Heart left ventricle (tissue), 16 donors: ENCODE results near the gene FAM234A. TPM values are rescaled to one million over a fixed set of nuclear protein-coding genes. Genes with fewer than 3 reads are reported as not detected.

Source experiments
- ATAC-seq, 4 donors: fragments of 200-7000 bp; cut with Tn5 transposase; one replicate each; pipeline ENCODE4 v1.9.1; 2020 to 2022; ENCODE audit warnings: moderate library complexity in 4 of 4, mild to moderate bottlenecking in 3 of 4, moderate number of reproducible peaks in 1 of 4
- DNase-seq, 5 donors: peaks; one replicate each; pipeline ENCODE4 v3.0.0-alpha.2; 2020
- H3K27ac ChIP-seq, 12 donors: fragments of 200-600 bp; sonication (generic) in 4 of 12; one replicate each; pipeline versions ENCODE4 v1.5.0 to v1.8.0; 2016 to 2022; ENCODE audit warnings: mild to moderate bottlenecking in 2 of 12
- H3K27me3 ChIP-seq, 9 donors: fragments of 200-600 bp; sonication (generic) in 2 of 9; one replicate each; pipeline versions ENCODE4 v1.5.1 to v1.8.0; 2016 to 2022; ENCODE audit warnings: mild to moderate bottlenecking in 3 of 9
- H3K36me3 ChIP-seq, 9 donors: fragments of 200-600 bp; sonication (generic) in 2 of 9; one replicate each; pipeline versions ENCODE4 v1.5.0 to v1.8.0; 2018 to 2022; ENCODE audit warnings: mild to moderate bottlenecking in 2 of 9
- H3K4me1 ChIP-seq, 12 donors: fragments of 200-600 bp; sonication (generic) in 4 of 12; one replicate each; pipeline versions ENCODE4 v1.5.0 to v1.8.0; 2016 to 2022; ENCODE audit warnings: mild to moderate bottlenecking in 3 of 12
- H3K4me3 ChIP-seq, 12 donors: fragments of 200-600 bp; sonication (generic) in 4 of 12; one replicate each; pipeline versions ENCODE4 v1.5.0 to v1.8.0; 2017 to 2022; ENCODE audit warnings: mild to moderate bottlenecking in 9 of 12, moderate library complexity in 4 of 12
- H3K9me3 ChIP-seq, 12 donors: fragments of 200-600 bp; sonication (generic) in 4 of 12; one replicate each; pipeline versions ENCODE4 v1.5.0 to v1.8.0; 2016 to 2022; ENCODE audit warnings: mild to moderate bottlenecking in 1 of 12
- POLR2A ChIP-seq, 2 donors: fragments of 450-650 bp; IDR thresholded peaks; one replicate each; pipeline ENCODE4 v1.6.1; 2017; ENCODE audit warnings: antibody characterized with exemption in 2 of 2, mild to moderate bottlenecking in 2 of 2, moderate library complexity in 2 of 2
- WGBS, 4 donors: extraction: QIAGEN DNeasy Blood & Tissue Kit in 2 of 4; methylation state at CpG; one replicate each; pipeline versions ENCODE4 v1.1.5 to v1.1.7; 2013 to 2018; 5-methylcytosine and 5-hydroxymethylcytosine counted together
- intact Hi-C, 10 donors: fragments of 100-400 bp; cut with DNase I; formaldehyde crosslinking; loops; one replicate each; pipeline versions ENCODE4 v1.11.1 to v1.14.2; 2022
- polyA plus RNA-seq, 2 donors: library from polyadenylated mRNA; stranded (reverse); fragments of 200-250 nt; gene quantifications; one replicate each; pipeline ENCODE4 v1.2.3, GENCODE V29; 2013
- total RNA-seq, 9 donors: library from RNA; depleted of rRNA in 2 of 9; stranded (reverse); fragments of >200 nt in 2 of 9; fragmentation: NEBNext Ultra II Directional in 3 of 9; extraction: Animal tissue kit (Norgen Biotek cat#: 25700) in 3 of 9; gene quantifications; one replicate each; pipeline versions ENCODE4 v1.1.0 to v1.2.4, GENCODE V29; 2016 to 2023
- TF ChIP-seq, protein P1 (sequence below), 12 donors: fragments of 200-600 bp; sonication (generic) in 4 of 12; IDR thresholded peaks; one replicate each; pipeline versions ENCODE4 v1.5.0 to v1.8.0; 2018 to 2022; ENCODE audit warnings: antibody characterized with exemption in 12 of 12, mild to moderate bottlenecking in 5 of 12
- donor health status: ischemic (EF 13 %, LVEDD 7.1; RV severe dilation, severe dysfunction).
- donor health status: healthy with polysubstance abuse.
- donor health status: DM: no; HTN: yes; CAD: no.
- donor health status: DM: no; HTN: no; CAD: no.
- donor health status: ischemic (EF 25% LVEDD 6.9; RV normal size, moderate dysfunction).
- donor health status: ischemic (EF 25% LVEDD 5.7; RV mildly dilated, moderate dysfunction).
- donor health status: healthy.
- donor health status: DM: yes; HTN: yes; CAD: no.
- donor health status: ischemic (EF 35%, LVEDD 5.7; RV mildly dilated, moderate dysfunction).
- donor health status: nonischemic (EF 11% LVEDD 7.7; RV severe dilation, severe dysfunction).
- donor health status: DM: yes; HTN: yes; CAD: no.
- donor health status: PGD.
- donor health status: ischemic (EF 29% LVEDD 5.4; RV normal size, mild dysfunction).
- donor health status: nonischemic (EF 23%, LVEDD 6.1; RV moderate dilation, normal function).

Gene FAM234A
- total and polyA plus RNA-seq, 11 donors, result 110 to 201 (median 146) TPM

DNA sequence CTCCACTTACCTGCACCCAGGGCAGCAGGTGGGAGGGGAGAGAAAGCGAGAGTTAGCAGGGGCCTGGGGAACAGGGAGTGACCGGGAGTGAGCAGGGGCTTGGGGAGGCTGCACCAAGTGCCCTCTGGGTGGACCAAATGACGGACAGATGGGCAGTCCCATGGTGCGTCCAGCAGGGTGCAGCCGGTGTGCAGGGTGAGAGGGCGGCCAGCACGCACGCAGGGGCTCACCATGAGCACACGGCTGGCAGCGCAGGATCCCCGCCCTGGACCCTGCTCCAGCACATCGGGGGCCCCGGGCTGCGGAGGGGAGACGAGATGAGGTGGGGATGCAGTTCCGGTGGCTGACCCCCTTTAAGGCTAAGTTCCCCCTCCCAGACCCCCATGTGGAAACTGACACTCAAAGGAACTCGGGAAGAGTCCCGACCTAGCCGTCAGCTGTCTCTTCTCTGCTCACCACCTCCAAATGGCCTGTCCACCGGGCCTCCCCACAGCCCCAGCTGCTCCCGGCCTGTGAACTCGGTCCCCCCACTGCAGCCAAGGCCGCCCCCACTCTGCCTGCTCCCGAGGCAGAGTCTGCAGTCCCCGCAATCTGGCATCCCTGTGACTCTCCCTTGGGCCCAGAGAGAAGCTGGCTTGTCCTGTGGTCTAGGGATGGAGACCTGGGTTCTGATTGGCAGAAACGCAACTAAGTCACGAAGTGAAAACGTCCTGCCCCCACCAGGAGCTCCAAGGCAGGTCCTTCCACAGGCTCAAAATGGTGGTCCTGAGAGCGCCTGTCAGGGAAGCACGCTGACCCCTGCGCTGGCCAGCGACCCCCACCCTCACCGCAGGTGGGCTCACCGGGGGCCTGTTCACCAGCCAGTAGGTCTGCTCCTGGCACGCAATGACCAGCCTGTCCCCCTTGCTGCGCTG, 38.3 kb downstream of the FAM234A start:
- Histone ChIP-seq H3K36me3 (no peaks in the 10 kb centered on the region), H3K4me1 (peaks cover 0 to 22% (median 4%) of the 10 kb centered on the region in 12 donors), H3K9me3 (no peaks in the 10 kb centered on the region), H3K27me3 (peaks cover 0 to 22% (median 0%) of the 10 kb centered on the region in 9 donors), H3K4me3 (no peak overlapping the region), H3K27ac (no peak overlapping the region)
- no peak for ATAC-seq
- DNase-seq, result peak in 1 of 5 donors; percentile 17
- no peak for TF ChIP-seq POLR2A (IDR thresholded peaks at IDR 0.05)
- TF ChIP-seq, protein P1, sequence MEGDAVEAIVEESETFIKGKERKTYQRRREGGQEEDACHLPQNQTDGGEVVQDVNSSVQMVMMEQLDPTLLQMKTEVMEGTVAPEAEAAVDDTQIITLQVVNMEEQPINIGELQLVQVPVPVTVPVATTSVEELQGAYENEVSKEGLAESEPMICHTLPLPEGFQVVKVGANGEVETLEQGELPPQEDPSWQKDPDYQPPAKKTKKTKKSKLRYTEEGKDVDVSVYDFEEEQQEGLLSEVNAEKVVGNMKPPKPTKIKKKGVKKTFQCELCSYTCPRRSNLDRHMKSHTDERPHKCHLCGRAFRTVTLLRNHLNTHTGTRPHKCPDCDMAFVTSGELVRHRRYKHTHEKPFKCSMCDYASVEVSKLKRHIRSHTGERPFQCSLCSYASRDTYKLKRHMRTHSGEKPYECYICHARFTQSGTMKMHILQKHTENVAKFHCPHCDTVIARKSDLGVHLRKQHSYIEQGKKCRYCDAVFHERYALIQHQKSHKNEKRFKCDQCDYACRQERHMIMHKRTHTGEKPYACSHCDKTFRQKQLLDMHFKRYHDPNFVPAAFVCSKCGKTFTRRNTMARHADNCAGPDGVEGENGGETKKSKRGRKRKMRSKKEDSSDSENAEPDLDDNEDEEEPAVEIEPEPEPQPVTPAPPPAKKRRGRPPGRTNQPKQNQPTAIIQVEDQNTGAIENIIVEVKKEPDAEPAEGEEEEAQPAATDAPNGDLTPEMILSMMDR (IDR thresholded peaks at IDR 0.05), result no peak
- intact Hi-C loops, result no loop called here
- 79 to 82% (median 80%) methylated on average over 13 to 36 of the region's 36 CpGs for WGBS, 4 donors

DNA sequence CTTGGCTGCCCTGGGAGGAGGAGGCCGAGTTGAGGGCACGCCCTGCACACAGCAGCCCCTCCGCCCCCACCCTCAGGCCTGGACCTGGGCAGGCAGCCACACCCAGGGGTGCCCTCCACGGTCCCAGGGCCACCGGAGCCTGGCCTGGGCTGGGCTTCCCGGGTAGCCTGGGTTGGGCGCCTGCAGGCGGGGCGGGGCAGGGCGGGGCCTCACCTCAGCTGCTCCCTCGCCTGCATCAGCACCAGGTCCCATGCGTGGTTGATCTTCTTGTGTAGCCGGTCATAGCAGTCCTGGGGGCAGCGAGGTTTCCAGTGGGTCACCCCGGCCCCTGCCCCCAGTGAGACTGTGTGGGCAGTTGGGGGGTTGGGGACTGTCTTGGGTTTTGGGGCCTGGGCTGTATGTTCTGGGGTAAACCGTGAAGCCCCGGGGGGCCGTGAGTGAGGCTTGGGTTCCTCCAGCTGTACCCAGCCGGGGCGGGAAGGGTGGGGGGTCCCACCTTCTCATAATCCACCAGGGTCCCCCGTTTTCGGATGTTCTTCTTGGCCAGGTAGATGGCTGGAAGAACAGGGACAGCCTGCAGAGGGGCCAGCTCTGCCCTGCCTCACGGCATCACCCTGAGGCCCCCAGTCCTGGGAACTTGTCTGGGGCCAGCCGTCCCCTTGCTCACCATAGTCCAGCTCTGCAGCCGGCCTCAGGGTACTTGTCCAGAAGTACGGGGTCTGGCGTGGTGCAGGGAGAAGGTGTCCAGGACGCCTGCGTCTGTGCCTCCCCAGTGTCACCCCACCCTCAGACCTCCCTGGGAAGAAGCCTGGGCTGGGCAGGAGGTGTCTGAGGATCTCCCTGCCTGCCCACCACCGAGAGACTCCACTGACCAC, 39.2 kb downstream of the FAM234A start:
- WGBS, 4 donors, result 82 to 94% (median 87%) methylated on average over 13 to 30 of the region's 30 CpGs
- Histone ChIP-seq H3K27ac (no peak overlapping the region), H3K36me3 (no peaks in the 10 kb centered on the region), H3K4me3 (no peak overlapping the region), H3K27me3 (peaks cover 0 to 23% (median 0%) of the 10 kb centered on the region in 9 donors), H3K9me3 (no peaks in the 10 kb centered on the region), H3K4me1 (peaks cover 0 to 23% (median 4%) of the 10 kb centered on the region in 12 donors)
- TF ChIP-seq POLR2A (IDR thresholded peaks at IDR 0.05), result no peak
- TF ChIP-seq, protein P1 (IDR thresholded peaks at IDR 0.05), result no peak
- DNase-seq (peak in 1 of 5 donors; percentile 16), ATAC-seq (peak in 1 of 4 donors; percentile 4)
- intact Hi-C loops, result no loop called here

DNA sequence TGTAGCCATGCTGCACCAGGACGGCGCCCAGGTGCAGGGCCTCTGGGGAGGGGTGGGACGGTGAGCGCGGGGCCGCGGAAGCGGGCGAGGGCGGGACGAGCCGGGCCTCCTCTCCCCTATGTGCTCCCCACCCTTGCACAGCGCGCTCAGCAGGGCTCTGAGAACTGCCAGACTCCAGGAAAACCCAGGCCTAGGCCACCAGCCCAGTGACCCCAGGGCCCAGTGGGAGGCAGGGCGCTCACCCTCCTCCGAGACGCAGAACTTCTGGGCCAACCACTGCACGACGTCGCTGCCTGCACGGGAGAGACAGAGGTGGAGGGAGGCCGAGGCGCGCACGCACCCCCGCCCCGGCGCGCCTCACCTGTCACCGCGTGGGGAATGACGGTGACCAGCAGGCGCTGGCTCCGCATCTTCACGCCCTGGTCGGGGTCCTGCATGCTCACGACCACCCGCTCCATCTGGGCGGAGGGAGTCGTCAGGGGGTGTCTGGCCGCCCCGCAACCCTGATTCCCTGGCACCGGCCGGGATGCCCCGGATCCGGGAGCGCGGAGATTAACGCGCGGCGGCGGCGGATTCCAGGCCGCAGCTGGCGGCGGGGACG, 40.5 kb downstream of the FAM234A start:
- TF ChIP-seq, protein P1 (IDR thresholded peaks at IDR 0.05), result no peak
- no peak for TF ChIP-seq POLR2A (IDR thresholded peaks at IDR 0.05)
- DNase-seq (peak in 1 of 5 donors; percentile 20), ATAC-seq (peak in 2 of 4 donors; percentile 3 to 17)
- Histone ChIP-seq H3K27ac (peak overlapping the region in 2 of 12 donors; percentile 41 to 50), H3K4me1 (peaks cover 0 to 35% (median 4%) of the 10 kb centered on the region in 12 donors), H3K36me3 (no peaks in the 10 kb centered on the region), H3K4me3 (peak overlapping the region; percentile 42 to 73 (median 58)), H3K9me3 (no peaks in the 10 kb centered on the region), H3K27me3 (peaks cover 0 to 36% (median 0%) of the 10 kb centered on the region in 9 donors)
- intact Hi-C loops, result no loop called here
- 2 to 4% (median 3%) methylated on average over 11 to 58 of the region's 58 CpGs for WGBS, 4 donors
